Measurements from ENCODE around the gene TNFRSF4.

DNA sequence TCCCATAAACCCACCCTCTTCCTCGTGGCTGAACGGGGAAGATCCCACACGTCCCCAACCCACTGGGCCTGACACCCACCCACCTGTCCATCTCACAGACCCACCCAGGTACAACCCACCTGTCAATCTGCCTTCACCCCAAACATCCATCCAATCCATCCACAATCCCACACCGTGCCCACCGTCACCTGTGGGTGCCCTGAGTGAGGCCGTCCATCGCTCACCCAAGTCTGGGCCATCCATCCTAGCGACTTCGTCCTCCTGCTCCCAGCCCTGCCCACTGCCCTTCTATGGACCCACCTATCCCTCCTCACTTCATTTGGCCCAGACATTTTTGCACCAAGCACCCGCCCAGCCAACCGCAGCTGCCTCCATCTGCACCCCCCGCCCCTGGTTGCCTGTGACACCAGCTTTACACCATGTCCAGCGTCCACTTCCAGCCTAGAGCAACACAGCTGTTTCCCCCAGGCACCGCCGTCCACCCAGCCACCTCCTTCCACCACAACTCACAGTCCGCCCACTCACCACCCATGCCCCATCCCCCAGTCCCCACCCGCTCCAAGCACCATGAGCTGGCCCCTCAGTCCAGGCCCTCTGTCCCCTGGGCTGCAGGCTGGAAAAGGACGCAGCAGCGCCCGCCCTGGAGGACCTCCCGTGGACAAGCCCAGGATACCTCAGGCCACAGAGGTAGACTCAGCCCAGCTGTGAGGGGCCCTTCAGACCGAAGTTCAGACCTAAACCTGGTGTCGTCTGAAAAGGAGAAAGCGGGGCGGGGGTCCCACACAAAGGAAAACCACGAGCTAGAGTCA is 32.6 kb downstream of the TNFRSF4 start:
- TF ChIP-seq CTCF (IDR thresholded peaks at IDR 0.05; ENCODE audit: low read depth, low read length) (no peak), POLR2A (IDR thresholded peaks at IDR 0.05; ENCODE audit: extremely low read depth, insufficient read length) (no peak)
- TF ChIP-seq, protein P1, sequence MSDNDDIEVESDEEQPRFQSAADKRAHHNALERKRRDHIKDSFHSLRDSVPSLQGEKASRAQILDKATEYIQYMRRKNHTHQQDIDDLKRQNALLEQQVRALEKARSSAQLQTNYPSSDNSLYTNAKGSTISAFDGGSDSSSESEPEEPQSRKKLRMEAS (IDR thresholded peaks at IDR 0.05; ENCODE audit: low read depth, low read length), result no peak

Data from NB4 (cell line).